Omental fat pad (tissue), 4 donors: ENCODE data around the gene TECR. TPM values are rescaled to one million over a fixed set of nuclear protein-coding genes. Genes with fewer than 3 reads are reported as not detected.

ENCODE experiments used
- ATAC-seq: fragments of 150-250 bp; one replicate; pipeline ENCODE4 v1.9.1; 2016; ENCODE audit warnings: mild to moderate bottlenecking, moderate library complexity; ENCODE audit not compliant: low FRiP score
- DNase-seq: peaks from one replicate; pipeline ENCODE4 v3.0.0-alpha.2; 2019; ENCODE audit warnings: low spot score
- total RNA-seq, 4 donors: library from RNA; depleted of rRNA; stranded (reverse); fragments of >200 nt; gene quantifications; one replicate each; pipeline ENCODE4 v1.1.0, GENCODE V29; 2016
- TF ChIP-seq, protein P1 (sequence below), 3 donors: fragments of 450-650 bp; IDR thresholded peaks; one replicate each; pipeline ENCODE4 v1.5.1; 2016 to 2017; ENCODE audit warnings: antibody characterized with exemption in 3 of 3, mild to moderate bottlenecking in 3 of 3, moderate library complexity in 2 of 3

Gene TECR
- total RNA-seq, 4 donors from 2014 or later, result 32.9 to 58.1 (median 46.8) TPM

DNA sequence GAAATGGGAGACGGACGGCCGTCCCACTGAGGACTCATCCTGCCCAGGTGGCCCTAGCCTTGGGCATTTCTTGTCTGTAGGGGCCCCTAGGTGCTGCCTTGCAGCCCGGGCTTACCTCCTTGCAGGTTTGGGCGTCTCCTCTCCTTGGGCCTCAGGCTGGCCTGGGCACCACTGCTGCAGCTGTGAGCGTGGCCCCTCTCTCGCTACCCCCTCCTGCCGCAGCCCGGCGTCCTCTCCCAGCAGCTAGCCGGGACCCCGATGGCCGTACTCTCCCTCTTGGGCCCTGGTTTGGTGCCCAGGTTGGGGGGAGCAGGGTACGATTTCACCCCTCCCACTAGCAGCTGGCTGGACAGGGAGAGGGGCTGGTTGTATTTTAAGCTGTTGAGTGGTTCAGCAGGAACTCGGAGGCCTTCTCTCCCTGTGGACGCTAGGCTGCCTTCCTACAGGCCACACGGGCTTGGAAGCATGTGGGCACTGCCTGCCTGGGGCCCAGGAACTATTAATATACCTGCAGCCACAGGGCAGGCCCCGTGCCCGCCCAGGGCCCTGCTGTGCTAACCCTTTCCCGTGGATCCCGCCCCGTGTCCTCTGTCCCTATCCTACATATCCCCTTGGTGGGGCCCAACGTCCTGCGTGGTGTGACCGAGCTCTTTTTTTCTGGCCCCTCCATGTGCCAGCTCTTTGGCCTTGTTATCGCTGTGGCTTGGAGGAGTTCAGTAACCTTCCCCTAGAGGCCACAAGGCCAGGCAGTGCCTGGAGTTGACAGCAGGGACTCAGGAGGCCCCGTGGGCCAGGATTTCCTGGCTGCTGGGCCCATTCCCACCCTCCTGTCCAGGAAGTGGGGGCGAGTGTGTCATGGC is 30.8 kb downstream of the TECR start:
- ATAC-seq, result no peak

DNA sequence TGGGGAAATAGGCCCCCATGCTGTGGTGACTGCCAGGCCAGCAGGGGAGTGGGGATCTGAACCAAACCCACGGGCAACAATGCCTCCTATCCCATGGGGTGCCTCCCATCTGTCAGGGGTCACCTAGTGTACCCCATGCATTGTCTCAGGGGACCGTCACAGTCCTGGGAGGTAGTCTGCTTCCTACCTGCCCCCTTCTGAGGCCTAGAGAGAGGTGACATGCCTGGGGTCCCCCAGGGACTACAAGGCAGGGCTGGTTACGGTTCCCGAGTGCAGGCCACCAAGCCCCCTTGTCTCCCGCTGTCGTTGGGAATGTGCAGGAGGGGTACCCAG is 31.3 kb downstream of the TECR start:
- no peak for ATAC-seq
- no peak for DNase-seq
- TF ChIP-seq, protein P1, sequence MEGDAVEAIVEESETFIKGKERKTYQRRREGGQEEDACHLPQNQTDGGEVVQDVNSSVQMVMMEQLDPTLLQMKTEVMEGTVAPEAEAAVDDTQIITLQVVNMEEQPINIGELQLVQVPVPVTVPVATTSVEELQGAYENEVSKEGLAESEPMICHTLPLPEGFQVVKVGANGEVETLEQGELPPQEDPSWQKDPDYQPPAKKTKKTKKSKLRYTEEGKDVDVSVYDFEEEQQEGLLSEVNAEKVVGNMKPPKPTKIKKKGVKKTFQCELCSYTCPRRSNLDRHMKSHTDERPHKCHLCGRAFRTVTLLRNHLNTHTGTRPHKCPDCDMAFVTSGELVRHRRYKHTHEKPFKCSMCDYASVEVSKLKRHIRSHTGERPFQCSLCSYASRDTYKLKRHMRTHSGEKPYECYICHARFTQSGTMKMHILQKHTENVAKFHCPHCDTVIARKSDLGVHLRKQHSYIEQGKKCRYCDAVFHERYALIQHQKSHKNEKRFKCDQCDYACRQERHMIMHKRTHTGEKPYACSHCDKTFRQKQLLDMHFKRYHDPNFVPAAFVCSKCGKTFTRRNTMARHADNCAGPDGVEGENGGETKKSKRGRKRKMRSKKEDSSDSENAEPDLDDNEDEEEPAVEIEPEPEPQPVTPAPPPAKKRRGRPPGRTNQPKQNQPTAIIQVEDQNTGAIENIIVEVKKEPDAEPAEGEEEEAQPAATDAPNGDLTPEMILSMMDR (IDR thresholded peaks at IDR 0.05), result no peak

More for the DNA sequence above, 30.8 kb downstream of the TECR start:
- no peak for DNase-seq
- TF ChIP-seq, protein P1 (IDR thresholded peaks at IDR 0.05), result no peak

DNA sequence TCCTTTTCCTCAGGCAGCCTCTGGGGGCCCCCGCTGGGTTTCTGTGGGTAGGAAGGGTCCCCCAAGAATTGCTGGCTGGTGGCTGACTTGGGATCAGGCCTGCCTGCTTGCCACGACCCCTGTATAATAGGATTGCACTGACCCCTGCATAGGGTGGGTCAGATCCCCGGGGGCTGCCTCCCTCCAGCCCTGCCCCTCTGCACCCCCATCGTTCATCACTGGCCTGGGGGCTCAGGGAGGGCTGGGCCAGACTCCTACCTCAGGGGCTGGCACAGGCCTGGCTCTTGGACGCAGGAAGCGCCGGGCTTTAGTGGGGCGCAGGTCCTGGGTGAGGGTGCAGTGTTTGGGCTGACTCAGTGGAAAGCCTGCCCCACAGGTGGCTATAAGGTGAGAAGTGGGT is 31.9 kb downstream of the TECR start:
- DNase-seq, result no peak
- no peak for ATAC-seq
- TF ChIP-seq, protein P1 (IDR thresholded peaks at IDR 0.05), result no peak

DNA sequence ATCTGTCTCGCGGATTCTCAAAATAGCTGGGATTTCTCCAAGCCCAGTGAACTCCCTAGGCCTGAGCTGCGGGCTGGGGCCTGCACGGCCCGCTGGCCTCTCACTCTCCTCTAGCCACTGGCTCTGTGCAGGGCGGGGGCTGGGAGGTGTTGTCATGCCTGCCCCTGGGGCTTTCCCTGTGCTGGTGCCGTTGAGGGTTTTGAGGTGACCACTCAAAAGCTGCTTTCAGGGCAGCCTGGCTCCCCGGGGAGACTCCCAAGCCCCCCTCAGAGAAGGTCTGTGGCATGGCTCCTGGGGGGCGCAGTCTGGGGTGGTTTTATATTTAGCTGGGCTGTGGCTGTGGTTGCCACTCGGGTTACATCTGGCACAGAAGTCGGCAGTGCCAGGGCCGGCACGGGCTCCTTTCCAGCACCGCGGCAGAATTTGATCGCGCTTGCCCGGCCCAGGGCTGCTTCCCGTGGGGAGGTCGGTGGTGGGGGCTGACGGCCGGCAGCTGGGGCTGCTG is 32.5 kb downstream of the TECR start:
- ATAC-seq (peak; percentile 51), DNase-seq (no peak)
- TF ChIP-seq, protein P1 (IDR thresholded peaks at IDR 0.05), result no peak

DNA sequence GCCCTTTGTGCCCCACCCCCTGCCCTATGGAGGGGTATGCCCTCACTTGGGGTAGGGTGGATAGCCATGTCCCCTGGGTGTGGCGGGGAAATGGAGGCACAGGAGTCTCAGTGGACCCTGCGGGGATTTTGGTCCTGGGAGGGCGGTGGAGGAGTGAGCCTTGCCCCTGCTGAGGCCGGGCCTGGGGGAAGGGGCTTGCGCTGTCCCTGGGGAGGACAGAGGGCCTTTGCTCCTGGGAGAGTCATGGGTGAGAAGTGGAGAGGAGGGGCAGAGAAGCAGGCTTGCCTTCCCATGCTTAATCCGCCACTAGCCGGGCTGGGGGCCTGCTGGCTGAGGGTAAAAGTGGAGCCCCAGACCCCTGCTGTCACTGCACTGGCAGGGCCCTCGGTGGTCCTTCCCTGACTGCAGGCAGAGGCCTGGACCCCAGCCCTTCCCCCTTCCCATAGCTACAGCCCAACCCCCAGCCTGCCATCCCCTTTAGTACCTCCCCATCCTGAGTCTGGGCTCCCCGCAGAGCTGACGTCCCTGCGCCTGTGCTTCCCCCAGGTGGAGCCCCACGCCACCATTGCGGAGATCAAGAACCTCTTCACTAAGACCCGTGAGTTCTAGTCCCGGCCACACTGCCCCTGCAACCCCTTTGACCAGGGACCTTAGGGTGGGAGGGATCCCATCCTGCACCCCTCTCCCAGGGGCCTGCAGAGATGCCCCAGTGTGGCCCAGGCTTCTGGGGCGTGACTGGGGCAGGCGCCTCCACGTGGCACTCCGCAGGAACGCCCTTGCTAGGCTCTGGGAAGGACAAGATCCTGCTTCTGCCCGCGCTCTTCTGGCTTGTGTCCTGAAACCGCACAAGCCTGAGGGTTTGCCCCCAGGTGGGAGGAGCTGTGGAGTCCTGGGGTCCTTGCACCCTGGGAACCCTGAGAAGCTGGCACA is 33.5 kb downstream of the TECR start:
- TF ChIP-seq, protein P1 (IDR thresholded peaks at IDR 0.05), result no peak

DNA sequence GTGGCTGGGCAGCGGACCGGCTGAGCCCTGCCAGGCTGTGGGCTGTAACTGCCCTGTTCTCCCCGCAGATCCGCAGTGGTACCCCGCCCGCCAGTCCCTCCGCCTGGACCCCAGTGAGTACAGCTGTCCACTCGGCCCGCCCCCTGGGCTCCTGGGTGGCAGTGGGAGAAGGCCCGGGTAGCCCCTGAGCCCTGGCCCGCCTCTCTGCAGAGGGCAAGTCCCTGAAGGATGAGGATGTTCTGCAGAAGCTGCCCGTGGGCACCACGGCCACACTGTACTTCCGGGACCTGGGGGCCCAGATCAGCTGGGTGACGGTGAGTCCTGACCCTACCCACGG is 34.2 kb downstream of the TECR start:
- TF ChIP-seq, protein P1 (IDR thresholded peaks at IDR 0.05), result no peak
- DNase-seq (no peak), ATAC-seq (no peak)

More for the DNA sequence above, 33.5 kb downstream of the TECR start:
- no peak for ATAC-seq
- no peak for DNase-seq
